OCI-LY1 (cell line): Measurements from ENCODE around the gene AP3B2.

Experiments
- EZH2 ChIP-seq: fragments of 200-600 bp; sonication (generic), shearing (Covaris generic); IDR thresholded peaks from 2 replicates; pipeline ENCODE4 v1.8.0; 2017; ENCODE audit warnings: borderline replicate concordance, mixed run types, mild to moderate bottlenecking, antibody characterized with exemption, low read length, moderate library complexity, mixed read lengths
- TF ChIP-seq, protein P1 (sequence below): fragments of 200-600 bp; sonication (generic), shearing (Covaris generic); IDR thresholded peaks from 2 replicates; pipeline ENCODE4 v1.5.1; 2017; ENCODE audit warnings: mild to moderate bottlenecking, antibody characterized with exemption, low read length, moderate library complexity, mixed read lengths

DNA sequence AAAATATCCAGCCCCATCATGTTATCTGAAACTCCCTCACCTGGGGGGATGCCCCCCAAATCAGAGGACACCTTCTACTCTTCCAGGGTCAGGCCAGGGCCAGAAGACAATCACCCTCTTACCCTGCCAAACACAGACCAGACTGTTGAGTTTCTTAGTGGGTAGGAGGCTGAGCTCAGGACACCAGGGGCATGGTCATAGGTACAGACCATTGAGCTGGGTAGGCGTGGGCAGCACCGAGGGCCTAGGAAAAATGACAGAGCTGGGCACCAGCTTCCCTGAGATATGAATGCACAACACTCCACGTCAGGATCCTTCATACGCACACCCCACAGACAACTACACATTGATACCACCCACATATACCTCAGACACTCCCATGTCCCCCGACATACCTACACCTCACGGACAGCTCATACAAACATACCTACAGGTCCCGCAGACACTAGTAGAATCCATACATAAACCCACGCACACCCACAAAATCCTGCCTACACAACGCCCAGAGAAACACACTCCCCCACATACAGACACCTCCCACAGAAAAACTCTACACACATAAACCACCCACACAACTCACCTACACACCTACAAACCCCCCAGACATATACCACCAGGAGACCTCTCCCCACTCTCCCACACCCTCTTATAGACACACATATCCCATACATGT lies 11.8 kb downstream of the AP3B2 start:
- TF ChIP-seq EZH2: no peak
- TF ChIP-seq, protein P1, sequence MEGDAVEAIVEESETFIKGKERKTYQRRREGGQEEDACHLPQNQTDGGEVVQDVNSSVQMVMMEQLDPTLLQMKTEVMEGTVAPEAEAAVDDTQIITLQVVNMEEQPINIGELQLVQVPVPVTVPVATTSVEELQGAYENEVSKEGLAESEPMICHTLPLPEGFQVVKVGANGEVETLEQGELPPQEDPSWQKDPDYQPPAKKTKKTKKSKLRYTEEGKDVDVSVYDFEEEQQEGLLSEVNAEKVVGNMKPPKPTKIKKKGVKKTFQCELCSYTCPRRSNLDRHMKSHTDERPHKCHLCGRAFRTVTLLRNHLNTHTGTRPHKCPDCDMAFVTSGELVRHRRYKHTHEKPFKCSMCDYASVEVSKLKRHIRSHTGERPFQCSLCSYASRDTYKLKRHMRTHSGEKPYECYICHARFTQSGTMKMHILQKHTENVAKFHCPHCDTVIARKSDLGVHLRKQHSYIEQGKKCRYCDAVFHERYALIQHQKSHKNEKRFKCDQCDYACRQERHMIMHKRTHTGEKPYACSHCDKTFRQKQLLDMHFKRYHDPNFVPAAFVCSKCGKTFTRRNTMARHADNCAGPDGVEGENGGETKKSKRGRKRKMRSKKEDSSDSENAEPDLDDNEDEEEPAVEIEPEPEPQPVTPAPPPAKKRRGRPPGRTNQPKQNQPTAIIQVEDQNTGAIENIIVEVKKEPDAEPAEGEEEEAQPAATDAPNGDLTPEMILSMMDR: no peak
